NCI-H1417 treated with DMSO at 0.1 percent for 48 hours (cell line): Measurements from ENCODE around the gene PDZK1IP1.
"Not testable (repeated sequence)": the region's sequence is repeated elsewhere in the genome, so short reads cannot be mapped to it uniquely, and the experiment has no call there.

ENCODE experiments used
- DNase-seq: peaks from one replicate; lab custom pipeline; 2025; lab: John Stamatoyannopoulos, UW

PDZK1IP1 gene

DNA sequence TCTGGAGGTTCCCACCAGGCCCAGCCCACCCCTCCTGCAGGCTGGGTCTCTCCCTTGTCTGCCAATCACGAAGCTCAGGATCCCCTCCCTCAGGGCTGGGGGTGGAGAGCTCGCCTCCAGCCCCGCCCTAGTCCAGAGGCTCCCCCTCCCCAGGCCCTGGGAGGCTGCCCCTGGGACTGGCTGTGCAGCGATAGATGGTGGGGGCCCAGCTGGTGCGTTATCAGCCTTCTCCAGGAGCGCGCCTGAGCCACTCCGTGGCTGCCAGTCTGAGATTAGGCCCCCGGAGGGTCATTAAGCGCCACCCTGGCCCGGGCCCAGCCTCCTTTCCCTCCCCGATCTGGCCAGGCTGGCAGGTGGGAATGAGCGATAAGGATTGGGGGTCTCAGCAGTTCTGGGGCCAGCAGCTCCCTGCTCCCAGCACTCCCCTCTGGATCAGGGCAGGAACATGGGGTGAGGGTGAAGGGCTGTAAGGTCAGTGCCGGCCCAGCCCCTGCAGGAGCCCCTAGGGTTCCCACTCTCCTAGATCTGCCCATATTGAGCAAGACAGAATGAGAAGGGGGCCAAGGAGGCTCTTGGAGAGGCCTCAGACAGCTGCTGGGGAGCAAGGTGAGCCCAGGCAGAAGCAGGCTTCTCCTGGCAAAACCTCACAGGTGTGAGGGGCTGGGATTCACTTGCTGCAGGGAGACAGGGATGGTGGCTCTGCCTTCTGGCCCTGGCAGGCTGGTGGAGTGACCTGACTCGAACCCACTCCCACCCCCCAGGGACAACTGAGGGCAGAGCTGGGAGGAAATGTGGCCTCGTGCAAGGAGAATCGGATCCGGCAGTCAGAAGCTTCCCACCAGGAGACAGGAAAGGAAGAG, 8.5 kb downstream of the PDZK1IP1 start:
- DNase-seq: no peak

GRCh38 chr1:47180603-47181094, 9.2 kb downstream of the PDZK1IP1 start:
- DNase-seq: no peak

DNA sequence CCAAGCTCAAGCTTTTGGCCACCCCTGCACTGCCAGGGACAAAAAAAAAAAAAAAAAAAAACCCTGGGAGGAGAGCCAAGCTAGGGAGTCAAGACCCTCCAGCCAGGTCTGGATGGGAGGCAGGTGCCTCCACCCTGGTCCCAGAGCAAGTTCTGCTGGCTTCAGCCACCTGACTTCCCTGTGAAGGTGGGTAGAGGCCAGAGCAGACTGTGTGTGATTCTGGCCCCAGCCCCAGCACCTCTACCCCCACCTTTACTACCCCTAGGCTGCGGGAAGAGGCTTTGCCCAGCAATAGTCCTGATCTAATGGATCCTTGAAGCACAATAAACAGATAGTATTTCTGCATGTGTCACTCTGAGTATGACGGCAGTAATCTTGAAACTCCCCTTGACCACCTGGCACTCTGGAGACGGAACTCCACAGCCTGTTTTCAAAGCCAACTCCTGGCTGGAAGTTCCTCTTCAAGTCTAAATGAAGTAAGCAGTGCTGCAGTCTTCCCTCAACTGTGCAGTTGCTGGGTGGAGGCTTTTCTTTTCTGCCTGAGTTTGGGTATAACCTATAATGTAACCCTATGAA, 9.8 kb downstream of the PDZK1IP1 start:
- DNase-seq: no peak

DNA sequence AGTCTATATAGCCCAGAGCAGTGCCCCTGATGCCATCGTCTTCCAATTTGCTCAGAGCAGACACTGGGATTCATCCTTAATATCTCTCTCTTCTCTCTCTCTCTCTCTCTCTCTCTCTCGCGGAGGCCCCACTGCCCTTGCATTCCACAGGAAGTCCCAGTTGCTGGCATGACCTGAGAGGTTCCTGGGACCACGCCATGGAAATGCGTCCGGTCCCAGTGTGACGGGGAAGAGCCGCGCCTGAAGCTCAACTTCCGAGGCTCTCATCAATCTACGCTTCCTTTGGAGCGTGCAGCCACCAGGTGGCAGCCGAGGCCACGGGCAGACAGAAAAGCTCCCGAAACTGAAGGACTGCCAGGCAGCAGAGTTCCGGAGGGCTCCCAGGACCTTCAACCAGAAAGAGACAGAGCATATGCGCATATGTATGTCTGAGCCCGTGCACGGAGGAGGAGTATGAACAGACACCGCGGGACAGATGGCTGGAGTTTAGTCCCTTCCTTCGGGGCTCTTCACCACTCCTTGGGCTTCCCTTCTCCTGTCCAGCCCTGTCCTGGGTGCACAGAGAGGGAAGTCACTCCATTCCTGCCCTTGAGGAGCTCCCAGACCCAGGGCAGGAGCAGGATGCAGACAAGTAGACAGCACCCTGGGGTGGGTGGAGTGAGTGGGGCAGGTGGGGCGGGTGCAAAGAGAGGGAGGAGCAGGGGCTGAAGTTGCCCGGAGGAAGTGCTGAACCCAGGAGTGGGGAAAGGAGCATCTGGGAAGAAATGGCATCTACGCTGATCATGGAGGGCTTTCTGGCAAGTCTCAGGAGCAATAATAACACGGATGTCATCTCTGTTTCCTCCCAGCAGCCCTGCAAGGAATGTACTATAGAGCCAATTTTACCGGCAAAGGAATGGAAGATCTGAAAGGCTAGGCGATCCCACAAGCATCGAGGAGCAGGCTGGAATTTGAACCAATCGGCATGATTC, 10.5 kb downstream of the PDZK1IP1 start:
- DNase-seq: peak; percentile 40

GRCh38 chr1:47178654-47179016, 11.2 kb downstream of the PDZK1IP1 start:
- DNase-seq: no peak

- DNase-seq: no peak
Measured at GRCh38 chr1:47178020-47178419, 11.8 kb downstream of the PDZK1IP1 start.

DNA sequence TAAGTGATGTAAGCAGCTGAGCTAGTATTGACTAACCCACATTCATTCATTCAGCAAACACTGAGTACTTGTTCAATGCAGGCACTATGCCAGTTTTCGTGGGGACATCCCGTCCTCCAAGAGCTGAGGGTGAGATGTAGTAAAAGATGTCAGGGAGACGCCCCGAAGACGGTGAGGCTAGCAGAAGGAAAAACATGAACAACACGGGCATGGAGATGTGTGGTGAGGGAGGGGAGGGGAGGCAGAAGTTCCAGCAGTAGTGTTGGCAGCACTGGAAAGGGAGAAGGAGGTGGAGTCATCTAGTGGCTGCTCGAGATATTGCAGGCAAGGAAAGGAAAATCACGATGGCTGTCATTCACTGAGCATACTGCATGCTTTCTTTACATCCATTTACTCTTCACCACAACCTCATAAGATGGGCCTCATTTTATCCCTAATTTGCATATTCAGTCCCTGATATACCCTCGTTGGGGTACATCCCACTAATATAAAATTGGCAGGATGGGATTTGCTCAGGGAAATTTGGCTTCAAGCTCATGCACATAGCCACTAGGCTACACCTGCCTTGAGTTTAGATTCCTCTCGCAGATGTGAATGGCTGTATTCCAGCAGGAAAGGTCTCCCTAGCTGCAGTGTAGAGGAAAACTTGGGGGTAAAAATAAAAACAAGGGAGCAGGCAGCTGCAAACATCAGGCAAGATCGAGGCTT, 14.5 kb downstream of the PDZK1IP1 start:
- DNase-seq: no peak

DNA sequence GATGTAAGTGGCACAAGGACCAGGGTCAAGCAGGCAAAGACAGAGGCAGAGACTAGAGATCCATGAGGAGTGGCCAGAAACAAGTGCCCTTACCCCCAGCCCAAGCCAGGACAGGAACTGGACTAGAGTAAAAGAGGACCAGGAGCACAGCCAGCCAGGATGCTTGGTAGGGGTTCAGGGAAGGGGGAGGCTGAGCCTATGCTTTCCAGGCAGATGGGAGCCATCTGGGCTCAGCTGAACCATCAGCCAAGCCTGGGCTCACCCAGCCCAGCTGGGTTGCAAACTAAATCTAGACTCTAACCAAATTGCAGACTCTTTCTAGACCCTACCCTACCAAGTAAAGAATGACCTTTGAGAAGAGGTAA, 15.2 kb downstream of the PDZK1IP1 start:
- DNase-seq: no peak

GRCh38 chr1:47172782-47173181, 17.1 kb downstream of the PDZK1IP1 start:
- no peak for DNase-seq

DNA sequence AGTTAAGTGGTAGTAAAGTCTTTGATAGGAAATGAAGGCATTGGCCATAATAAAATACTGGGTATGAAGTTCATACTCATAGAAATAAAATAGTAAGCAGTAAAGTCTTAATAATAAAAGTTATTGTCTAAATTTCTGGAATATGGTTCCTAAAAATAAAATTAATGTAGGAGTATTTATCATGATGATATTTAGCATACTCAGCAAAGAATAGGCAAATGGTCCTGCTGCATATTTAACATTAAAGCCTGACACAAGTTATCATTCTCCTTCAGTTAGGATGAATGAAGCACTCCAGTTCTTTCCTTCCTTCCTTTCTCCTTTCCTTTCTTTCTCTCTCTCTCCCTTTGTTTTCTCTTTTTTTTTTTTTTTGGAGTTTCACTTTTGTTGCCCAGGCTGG, 25.3 kb downstream of the PDZK1IP1 start:
- no peak for DNase-seq

DNA sequence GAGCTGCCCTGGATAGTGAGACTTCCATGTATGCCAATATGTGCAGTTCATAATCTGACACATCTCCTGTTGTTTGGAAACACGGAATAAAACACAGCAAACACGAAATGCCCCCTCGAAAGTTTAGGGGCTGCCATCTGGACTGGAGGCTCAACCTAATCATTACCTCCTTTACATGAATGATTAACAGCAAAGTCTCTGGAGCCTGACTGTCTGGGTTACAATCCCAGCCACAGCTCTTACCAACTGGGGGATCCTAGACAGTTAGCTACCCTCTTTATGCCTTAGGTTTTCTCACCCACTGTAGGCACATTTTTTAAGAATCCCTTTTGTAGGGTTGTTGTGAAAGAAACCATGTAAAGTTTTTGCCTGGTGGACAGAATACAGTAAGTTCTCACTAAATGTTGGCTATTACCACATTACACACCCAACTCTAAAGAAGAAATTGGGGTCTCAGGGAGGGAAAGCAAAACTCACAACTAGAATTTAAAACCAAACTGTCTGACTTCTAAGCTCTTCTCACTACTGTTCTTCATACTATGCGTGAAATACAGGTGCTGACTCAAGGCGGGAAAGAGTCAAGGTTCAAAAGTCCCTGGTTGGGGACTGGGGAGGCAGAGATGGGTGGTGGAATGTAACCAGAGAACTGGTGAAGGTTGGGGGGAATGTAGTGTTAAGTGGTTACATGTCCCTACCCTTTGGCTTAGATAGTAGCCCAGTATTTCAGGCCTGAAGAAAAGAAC, 28.4 kb downstream of the PDZK1IP1 start:
- DNase-seq: no peak

GRCh38 chr1:47160716-47161115, 29.1 kb downstream of the PDZK1IP1 start:
- DNase-seq: no peak

DNA sequence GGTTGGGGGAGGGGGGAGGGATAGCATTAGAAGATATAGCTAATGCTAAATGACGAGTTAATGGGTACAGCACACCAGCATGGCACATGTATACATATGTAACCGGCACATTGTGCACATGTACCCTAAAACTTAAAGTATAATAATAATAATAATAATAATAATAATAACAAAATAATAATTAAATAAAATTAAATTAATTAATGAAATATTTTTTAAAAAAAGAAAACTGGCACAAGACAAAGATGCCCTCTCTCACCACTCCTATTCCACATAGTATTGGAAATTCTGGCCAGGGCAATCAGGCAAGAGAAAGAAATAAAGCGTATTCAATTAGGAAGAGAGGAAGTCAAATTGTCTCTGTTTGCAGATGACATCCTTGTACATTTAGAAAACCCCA, 31.9 kb downstream of the PDZK1IP1 start:
- not testable (repeated sequence) for DNase-seq

DNA sequence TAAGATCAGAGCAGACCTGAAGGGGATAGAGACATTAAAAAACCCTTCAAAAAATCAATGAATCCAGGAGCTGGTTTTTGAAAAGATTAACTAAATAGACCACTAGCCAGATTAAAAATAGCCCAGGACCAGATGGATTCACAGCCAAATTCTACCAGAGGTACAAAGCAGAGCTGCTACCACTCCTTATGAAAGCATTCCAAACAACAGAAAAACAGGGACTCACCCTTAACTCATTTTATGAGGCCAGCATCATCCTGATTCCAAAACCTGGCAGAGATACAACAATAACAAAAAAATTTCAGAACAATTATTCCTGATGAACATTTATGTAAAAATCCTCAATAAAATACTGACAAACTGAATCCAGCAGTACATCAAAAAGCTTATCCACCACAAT, 33.4 kb downstream of the PDZK1IP1 start:
- not testable (repeated sequence) for DNase-seq

GRCh38 chr1:47149162-47149561, 40.7 kb downstream of the PDZK1IP1 start:
- DNase-seq: not testable (repeated sequence)

GRCh38 chr1:47147047-47147785, 42.6 kb downstream of the PDZK1IP1 start:
- DNase-seq: no peak

- DNase-seq: not testable (repeated sequence)
Measured at GRCh38 chr1:47146495-47146894, 43.3 kb downstream of the PDZK1IP1 start.

- DNase-seq: not testable (repeated sequence)
Measured at GRCh38 chr1:47143654-47144053, 46.2 kb downstream of the PDZK1IP1 start.

- not testable (repeated sequence) for DNase-seq
Measured at GRCh38 chr1:47140358-47140757, 49.5 kb downstream of the PDZK1IP1 start.

DNA sequence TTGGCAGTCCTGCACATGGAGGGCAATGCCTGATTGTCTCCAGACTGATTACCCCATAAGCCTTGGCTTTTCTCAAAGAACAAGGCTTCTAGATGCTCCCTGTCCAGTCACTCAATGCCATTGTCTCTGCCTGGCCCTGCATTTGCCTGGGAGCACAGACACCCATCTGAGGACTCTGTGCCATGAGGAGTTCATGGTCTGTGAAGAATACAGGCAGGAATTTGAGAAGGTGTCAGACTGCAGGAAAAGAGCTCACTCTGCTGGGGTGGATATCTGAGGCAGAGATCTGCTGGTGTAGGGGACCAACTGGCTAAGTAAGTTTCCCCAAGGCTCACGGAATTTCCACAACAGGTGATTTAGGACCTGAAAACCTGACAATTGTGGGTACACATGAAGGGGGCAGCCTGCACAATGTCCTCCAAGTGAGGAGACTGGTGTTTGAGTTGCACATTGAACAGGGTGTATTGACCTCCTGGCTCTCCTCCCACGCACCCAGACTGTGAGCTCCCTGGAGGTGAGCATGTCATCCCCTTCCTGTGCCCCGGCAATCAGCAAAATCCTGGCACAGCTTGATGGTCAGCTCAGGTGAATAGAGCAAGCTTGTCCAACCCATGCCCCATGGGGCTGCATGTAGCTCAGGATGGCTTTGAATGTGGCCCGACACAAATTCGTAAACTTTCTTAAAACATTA, 51.8 kb downstream of the PDZK1IP1 start:
- DNase-seq: no peak
